ENCODE results near the gene PLA2G2E.
"Not testable (repeated sequence)": the region's sequence is repeated elsewhere in the genome, so short reads cannot be mapped to it uniquely, and the experiment has no call there.

Gene PLA2G2E

DNA sequence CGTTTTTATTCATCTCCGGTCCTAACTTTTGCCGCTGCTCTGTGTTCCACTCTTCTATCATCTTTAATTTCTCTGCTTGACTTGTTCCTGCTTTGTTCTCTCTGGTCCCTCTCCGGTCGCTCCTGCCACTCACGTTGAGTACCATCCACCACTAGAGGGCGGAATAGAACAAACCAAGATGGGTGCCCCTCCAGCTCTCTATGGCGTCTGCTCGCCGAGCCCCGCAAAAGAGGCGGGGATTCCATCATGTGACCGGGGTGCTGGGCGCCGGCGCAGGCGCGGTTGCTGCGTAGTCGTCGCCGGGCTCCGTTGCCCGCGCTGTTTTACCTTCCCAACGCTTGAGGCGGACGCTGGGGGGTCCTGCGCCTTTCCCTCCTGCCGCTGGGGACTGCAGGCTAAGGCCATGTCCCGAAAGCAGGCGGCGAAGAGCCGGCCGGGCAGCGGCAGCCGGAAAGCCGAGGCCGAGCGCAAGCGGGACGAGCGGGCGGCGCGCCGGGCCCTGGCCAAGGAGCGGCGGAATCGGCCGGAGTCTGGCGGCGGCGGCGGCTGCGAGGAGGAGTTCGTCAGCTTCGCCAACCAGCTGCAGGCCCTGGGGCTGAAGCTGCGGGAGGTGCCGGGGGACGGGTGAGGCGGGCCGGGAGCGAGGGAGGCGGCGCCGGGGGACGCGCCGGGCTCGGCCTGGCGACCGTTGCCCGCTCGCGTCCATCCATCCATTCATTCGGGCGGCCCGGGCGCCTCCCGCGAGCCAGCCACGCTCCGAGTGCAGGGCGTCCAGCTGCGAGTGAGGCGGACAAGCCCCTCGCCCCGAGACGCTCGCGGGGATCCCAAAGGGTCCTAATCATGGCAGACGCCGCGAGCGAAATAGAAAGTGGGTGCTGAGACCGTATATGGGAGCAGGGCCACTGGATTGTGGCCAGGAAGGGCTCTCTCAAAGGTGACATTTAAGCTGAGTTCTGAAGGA, 41.0 kb downstream of the PLA2G2E start, which contains the start of gene OTUD3:
TSS of gene OTUD3 (plus strand) at position 285 of the 961 bp plus-strand sequence. CDS start at position 404, 119 bp downstream.
- peak; percentile 95 for DNase-seq (ENCODE audit: low read depth)

DNA sequence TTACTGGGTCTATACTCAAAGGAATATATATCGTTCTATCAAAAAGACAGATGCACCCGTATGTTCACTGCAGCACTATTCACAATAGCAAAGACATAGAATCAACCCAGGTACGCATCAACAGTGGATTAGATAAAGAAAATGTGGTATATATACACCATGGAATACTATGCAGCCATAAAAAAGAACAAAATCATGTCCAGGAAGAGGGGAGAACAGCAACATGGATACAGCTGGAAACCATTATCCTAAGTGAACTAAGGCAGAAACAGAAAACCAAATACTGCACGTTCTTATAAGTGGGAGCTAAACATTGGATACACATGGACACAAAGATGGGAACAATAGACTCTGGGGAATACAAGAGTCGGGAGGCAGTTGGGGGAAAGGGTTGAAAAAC, 42.6 kb downstream of the PLA2G2E start:
- DNase-seq (ENCODE audit: low read depth): not testable (repeated sequence)

DNA sequence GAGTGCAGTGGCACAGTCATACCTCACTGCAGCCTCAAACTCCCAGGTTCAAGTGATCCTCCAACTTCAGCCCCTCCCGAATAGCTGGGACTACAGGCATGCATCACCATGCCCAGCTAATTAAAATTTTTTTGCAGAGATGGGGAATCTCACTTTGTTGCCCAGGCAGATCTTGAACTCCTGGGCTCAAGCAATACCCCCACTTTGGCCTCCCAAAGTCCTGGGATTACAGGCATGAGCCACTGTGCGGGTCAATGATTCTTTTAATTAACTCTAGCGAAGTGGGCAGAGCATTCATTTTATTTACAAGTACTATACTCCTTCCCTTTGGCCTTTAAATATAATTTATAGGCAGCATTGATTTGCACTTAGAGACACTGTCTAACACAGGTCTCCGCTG, 43.8 kb downstream of the PLA2G2E start:
- no peak for DNase-seq (ENCODE audit: low read depth)

DNA sequence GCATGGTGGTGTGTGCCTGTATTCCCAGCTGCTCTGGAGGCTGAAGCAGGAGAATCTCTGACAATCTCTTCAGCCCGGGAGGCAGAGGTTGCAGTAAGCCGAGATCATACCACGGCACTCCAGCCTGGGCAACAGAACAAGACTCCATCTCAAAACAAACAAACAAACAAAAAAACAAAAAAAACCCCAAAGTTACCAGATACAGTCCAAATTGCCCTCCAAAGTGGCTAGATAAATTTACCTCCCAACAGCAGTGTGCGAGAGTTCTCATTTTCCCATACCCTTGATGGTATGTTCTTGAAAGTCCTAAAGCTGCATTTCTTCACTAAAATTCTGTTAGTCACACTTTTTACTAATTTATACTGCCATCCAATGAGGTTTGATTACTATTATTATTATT, 44.2 kb downstream of the PLA2G2E start:
- no peak for DNase-seq (ENCODE audit: low read depth)

DNA sequence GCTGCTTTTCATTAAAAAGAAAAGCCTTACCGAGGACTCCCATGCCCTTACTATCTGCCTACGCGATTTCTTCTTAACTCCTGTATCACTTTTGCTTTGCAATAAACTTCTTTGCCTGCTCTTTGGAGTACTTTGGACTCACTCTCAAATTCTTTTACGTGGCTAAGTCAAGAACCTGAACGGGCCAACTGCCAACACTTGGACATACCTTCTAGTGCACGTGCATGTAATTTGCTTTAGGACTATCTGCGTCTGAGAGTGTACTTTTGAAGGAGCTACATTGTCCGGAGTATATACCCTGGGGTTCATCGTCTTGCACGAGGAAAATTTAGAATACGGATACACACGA, 44.8 kb downstream of the PLA2G2E start:
- DNase-seq (ENCODE audit: low read depth): no peak

DNA sequence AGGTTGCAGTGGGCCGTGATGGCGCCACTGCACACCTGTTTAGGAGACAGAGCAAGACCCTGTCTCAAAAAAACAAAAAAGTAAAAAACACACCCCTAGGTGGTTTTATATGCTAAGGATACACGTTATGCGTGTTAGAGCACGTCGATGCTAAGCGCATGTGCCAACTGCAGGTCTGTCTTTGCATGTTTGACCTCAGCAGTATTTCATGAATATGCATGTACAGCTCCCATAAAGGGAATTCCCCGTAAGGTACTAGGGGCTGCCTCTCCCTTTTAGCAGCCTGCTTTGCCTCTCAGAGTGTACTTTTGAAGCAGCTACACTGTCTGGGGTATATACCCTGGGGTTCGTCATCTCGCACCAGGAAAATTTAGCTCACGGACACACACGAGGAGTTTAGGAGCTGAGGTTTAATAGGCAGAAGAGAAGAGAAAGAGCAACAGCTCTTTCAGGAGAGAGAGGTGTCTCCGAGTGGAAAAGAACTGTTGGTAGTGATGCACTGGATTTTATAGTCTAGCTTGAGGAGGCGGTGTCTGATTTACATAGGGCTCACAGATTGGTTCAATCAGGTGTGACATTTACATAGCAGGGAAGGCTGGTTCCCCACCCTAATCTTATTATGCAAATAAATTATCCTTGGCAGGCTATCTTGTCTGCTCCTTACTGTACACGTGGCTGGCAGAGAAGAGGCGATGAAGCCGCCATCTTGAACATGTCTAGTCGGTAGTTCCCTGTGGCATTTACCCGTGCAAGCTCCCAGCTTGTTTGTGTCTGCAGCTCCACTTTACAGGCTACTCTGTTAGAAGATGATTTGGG, 45.4 kb downstream of the PLA2G2E start:
- DNase-seq (ENCODE audit: low read depth): no peak

DNA sequence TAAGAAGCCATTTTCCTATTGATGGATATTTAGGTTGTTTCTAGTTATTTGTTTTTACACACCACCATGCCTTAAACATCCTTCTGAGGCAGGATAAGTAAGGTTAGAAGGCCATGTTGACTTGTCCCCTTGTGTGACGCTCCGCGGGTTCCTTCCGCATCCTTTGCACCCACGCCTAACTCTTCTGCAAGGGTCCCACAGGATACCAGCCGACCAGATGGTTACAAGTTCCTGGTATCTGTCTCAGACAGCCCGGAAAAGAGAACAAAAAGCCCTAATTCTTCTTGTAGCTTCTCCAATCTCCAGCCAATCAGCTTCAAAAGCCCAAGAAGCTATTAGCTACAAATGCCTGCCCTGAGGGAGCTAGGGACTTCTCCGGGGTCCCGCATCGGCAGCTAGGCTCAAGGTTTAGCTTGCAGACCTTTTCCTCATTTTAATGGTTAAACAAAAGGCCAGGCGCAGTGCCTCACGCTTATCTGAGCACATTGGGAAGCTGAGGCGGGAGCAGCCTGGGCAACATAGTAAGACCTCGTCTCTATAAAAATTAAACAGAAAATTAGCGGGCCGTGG, 46.2 kb downstream of the PLA2G2E start:
- DNase-seq (ENCODE audit: low read depth): no peak

DNA sequence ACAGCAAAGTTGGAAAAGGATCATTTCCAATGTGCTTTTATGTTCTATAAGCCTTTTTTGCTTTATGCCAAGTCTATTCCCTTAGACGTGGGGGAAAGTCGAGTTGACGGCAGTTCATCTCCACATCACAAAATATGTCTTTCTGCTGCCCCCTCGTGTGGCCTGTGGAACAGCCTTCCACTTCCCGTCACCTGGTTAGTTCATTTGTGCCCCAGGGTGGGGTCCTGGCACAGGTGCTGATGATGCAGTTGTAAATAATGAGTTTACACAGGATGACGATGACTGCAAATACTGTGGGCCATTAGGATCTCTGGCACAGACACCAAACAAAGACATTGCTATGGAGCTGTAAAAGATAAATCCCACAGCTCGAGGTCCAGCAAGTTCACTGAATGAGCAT, 51.2 kb downstream of the PLA2G2E start:
- no peak for DNase-seq (ENCODE audit: low read depth)
